HG03039 (cell line): ENCODE measurements around the gene PLCG1.

Source experiments
- ATAC-seq: cut with Tn5 transposase; IDR thresholded peaks from one replicate; pipeline ENCODE4 v1.9.1; 2021; ENCODE audit warnings: mild to moderate bottlenecking, moderate library complexity; ENCODE audit not compliant: unreplicated experiment

The PLCG1 gene

DNA sequence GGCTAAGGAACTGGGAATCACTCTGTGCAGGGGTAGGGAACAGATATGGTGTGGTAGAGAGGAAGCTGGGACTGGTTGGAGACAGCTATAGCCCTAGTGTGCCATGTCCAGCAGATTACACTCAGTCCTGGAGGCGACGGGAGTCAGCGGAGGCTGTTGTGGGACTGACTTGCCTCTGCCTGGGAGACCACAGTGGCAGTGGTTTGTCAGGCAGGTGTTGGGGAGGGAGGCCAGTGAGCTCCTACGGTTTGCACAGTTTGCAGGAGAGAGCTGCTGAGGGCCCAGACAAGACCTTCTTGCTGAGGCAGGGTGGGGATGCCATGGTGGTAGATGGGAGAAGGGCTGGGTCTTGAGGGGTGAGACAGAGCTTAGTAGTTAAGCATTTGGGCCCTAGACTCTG lies 4.9 kb downstream of the PLCG1 start:
- ATAC-seq: no peak

GRCh38 chr20:41142919-41143318 lies 5.6 kb downstream of the PLCG1 start:
- no peak for ATAC-seq

DNA sequence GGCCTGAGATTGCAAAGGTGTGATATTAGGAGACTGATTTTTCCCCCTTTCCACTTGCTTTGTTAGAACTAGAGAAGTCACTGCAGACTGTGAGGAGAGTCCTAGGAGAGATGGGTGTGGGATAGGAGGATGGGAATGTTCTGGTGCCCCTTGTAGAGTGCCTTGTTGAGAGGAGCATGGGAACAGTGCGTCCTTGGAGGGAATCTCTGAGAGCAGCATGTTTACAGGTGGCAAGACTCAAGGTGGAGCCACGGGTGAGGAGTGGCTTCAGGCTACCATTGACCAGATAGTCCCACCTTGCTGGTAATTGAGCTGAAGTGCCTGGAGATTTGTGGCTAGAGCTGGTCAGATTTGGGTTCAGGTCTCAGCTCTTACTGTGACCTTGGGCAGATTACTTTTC lies 6.0 kb downstream of the PLCG1 start:
- ATAC-seq: no peak

GRCh38 chr20:41145317-41145716 lies 8.0 kb downstream of the PLCG1 start:
- no peak for ATAC-seq

DNA sequence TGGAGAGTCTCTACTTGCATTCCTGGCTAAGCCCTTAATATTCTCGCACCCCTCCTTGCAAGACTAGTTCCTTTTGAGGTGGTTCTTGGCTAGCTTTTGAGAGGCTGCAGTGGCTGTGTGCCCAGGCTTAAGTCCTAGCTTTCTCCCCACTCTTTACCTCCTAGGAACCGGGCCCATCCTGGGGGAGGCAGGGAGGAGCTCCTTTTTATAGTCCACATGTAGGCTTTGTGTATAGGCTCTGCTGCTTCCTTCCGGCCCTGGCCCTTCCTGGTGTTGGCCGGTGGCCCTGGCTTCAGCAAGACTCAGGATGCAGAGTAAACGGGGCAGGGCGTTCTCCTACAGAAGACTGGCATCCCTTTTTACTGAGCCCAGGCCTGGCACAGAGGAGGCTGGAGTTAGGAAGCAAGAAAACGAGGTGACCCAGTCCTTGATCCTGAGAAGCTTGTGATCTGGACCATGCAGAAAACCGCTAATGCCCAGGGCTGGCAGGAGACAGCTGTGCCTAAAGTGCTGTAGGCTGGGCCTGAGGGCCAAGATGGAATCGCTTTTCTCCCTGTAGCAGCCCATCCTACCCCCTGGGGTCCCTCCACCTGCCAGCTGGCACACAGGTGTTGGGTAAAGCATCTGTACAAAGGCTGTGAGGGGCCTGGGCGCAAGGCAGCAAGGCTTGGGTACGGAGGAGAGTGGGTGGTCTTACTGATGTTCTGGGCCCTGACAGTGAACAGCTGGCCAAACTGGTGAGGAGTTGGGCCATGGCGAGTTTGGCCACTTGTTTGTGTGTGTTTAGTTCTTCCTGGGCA lies 8.7 kb downstream of the PLCG1 start:
- ATAC-seq: no peak

DNA sequence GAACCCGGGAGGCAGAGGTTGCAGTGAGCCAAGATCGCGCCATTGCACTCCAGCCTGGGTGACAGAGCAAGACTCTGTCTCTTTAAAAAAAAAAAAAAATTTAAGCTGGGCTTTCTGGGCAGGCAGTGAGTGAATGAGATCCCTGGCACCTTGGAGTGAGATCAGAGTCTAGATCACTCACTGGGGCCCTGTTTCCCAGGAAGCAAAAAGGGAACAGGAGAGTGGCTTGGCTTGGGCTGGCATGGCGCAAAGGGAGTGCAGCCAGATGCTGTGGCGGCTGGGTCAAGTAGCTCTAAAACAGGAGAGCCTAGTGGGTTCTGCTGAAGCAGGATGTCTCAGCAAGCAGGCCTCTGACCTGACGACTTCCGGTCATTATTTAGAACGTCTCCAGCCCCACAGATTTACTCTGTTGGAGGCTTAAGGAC lies 10.4 kb downstream of the PLCG1 start:
- no peak for ATAC-seq

DNA sequence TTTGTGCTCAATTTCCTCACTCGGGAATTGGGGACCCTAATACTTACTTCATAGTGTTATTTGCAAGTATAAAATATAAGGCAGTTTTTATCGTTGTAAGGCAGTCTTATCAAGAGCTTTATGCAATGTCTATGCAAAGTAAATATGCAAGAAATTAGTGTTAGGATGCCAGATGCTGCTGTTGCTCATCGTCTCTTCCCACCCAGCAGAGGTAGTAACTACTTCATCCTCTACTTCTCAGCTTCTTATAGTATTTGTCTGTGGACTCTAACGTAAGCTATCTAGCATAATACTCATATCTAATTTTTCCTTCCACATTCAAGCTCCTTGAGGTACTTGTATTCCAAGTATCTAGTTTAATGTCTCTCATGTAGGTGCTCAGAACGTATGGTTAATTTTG lies 11.6 kb downstream of the PLCG1 start:
- no peak for ATAC-seq

GRCh38 chr20:41150664-41151063 lies 13.3 kb downstream of the PLCG1 start:
- no peak for ATAC-seq

DNA sequence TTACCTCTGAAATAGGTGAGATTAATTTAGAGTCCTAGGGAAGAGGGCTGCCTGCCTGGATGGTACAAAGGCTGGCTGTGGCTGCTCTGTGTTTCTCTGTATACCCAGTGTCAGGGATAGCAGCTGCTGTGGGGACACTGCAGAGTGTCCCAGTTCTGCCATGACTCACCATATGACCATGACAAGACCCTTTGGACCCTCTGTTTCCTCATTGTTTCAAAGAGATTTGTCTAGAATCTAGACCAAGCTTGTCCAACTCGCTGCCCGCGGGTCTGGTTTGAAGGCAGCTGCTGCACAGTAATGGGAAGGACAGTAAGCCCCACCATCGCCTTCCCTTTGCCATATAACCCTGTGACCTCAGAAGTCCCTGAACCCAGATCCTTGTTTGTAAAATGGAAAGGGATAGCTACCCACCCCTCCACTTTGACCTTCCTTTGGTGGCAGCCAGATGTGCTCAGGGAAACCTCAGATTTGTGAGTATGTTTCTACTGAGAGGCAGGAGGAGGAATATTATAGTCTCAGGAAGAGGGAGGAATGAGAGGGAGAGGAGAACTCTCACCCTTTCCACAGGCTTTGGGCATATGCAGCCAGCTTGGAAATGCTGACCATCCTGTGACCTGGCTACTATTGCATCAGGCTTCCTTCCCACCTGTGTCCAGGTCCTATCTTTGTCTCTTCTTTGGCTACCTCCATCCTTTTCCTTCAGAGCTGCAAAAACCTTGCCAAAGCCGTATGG lies 14.0 kb downstream of the PLCG1 start:
- no peak for ATAC-seq

DNA sequence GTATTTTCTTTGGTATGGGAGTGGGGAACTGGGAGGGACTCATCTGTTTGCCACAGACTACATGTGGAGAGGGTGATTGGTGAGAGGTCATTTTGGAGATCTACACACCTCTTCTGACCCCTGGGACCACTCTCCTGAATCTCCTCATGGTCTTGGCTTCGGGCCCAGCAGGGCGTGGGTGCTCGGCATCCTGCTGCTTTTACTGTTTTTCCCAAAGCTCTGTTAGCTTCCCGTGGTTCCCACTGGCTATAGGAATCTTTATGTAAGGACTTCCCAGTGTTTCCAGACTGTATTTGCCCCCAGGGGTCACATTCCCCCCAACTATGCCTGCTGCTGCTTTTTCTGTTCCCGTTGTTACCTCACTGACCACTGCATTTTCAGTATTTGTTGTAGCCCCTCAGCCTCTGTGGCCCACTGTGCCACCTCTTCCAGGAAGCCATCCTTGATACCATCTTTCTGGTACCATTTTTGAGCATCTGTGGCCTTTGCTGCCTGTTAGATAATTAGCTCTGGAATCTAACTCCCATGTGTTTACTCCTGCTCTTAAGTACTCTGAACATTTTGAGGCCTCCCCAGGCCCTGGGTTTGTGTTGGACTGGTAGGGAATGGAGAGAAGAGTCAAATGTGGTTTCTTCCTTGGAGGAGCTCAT lies 14.9 kb downstream of the PLCG1 start:
- ATAC-seq: no peak

DNA sequence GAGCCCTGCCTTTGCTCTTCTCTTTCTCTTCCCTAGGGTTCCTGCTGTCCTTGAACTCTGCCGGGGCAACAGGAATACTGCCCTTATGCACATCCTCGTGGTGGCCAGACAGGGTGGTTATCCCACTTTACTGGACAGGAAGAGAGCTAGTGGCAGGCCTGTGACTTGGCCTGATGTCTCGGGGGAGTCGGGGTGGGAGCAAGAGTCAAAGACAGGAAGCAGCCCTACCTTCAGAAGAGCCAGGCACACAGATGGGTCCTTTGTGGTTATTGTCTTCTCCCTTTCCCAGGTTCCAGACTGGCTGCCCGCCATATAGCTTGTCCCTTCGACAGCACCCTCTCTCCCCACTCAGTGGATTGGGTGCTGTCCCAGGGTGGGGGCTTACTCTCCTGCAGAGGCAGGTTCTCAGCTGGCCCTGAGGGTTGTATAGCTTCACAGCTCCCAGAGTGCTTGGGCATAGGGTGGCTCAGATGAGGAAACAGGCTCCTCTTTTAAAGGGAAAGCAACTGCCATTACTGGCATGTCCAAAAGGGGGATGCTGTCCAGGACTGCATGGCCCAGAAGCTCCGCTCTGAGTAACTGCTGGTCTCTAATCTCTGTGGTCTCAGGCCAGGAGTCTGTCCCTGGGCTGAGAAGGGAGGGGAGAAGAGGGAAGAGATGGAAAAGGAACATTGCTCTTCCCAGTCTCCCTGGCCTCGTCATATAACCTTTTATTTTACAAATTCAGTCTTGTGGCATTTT lies 17.3 kb downstream of the PLCG1 start:
- ATAC-seq: no peak

GRCh38 chr20:41155261-41155660 lies 17.9 kb downstream of the PLCG1 start:
- no peak for ATAC-seq

DNA sequence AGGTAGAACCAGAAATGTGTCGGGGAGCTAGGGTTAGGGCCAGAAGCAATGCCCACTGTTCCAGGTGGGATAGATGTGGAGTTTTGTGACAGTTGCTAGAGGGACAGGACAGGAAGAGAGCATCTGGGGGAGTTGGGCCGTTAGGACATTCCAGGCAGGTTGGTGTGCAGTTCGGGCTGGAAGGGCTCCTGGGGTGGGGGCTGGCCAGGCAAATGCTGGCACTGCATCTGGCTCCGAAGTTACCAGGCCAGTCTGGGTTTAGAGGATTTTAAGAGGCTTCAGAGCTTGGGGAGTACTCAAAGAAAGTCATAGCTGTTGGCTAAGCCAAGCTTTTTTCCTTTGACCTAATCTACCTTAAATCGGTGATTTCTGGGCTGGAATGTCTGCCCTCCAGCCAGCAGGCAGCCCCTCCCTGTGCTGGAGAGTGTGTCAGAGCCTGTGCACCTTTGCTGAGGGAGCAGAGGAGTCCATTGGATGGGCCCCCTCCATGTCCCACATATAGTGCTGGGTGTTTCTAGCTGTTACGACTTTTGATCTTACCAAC lies 20.8 kb downstream of the PLCG1 start:
- no peak for ATAC-seq

DNA sequence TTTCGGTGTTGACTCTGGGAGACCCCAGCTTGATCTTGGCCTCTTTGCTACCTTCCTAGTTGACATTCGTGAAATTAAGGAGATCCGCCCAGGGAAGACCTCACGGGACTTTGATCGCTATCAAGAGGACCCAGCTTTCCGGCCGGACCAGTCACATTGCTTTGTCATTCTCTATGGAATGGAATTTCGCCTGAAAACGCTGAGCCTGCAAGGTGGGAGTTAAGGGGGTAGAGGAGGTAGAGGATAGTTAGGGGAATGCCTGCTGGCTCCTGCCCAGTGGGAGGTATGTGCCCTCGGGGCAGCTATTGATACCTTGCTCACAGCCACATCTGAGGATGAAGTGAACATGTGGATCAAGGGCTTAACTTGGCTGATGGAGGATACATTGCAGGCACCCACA lies 22.2 kb downstream of the PLCG1 start:
- ATAC-seq: no peak

DNA sequence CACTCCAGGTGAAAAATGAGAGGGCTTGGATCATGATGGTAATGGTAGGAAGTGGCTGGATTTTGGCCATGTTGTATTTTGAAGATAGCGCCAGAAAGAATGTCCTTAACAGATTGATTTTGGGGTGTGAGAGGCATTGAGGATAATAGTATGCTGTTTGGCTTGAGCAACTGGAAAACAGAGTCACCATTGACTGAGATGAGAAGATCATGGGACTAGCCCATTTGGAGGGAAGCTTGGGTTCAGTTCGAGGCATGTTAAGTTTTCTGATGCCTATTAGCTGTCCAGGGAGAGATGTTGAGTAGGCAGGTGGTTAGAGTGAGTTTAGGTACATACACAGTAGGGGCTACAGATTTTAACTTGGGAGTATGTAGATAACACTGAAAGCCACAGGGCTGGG lies 23.3 kb downstream of the PLCG1 start:
- no peak for ATAC-seq

GRCh38 chr20:41161886-41162285 lies 24.5 kb downstream of the PLCG1 start:
- no peak for ATAC-seq

- ATAC-seq: no peak
Observed at GRCh38 chr20:41162396-41162795, 25.1 kb downstream of the PLCG1 start.

DNA sequence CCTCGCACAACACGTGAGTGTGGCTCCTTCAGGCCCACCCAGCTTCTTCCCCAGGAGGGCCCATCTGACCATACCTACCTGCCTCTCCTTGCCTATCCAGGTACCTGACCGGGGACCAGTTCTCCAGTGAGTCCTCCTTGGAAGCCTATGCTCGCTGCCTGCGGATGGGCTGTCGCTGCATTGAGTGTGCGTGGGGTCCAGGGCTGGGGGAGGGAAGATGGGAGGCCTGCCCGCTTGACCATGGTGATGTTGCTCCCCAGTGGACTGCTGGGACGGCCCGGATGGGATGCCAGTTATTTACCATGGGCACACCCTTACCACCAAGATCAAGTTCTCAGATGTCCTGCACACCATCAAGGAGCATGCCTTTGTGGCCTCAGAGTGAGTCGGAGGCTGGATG lies 26.5 kb downstream of the PLCG1 start:
- no peak for ATAC-seq

GRCh38 chr20:41165001-41165882 lies 27.9 kb downstream of the PLCG1 start:
- ATAC-seq: no peak
